Activated effector memory CD4-positive, alpha-beta T cell treated with anti-CD3 and anti-CD28 coated beads, Interleukin-2, amount 50 U/mL, for 16 hours (primary cell): ENCODE measurements around the gene FAF2.

Experiments
- DNase-seq: peaks from one replicate; pipeline ENCODE4 v3.0.0-alpha.2; 2020

The FAF2 gene

GRCh38 chr5:176447978-176448608 lies at the start of gene FAF2:
FAF2 (plus strand) TSS chr5:176448385; CDS start chr5:176448408, 23 bp downstream.
- DNase-seq: peak; percentile 100

- no peak for DNase-seq
Measured at GRCh38 chr5:176400382-176401156, 47.6 kb upstream of the FAF2 start.

DNA sequence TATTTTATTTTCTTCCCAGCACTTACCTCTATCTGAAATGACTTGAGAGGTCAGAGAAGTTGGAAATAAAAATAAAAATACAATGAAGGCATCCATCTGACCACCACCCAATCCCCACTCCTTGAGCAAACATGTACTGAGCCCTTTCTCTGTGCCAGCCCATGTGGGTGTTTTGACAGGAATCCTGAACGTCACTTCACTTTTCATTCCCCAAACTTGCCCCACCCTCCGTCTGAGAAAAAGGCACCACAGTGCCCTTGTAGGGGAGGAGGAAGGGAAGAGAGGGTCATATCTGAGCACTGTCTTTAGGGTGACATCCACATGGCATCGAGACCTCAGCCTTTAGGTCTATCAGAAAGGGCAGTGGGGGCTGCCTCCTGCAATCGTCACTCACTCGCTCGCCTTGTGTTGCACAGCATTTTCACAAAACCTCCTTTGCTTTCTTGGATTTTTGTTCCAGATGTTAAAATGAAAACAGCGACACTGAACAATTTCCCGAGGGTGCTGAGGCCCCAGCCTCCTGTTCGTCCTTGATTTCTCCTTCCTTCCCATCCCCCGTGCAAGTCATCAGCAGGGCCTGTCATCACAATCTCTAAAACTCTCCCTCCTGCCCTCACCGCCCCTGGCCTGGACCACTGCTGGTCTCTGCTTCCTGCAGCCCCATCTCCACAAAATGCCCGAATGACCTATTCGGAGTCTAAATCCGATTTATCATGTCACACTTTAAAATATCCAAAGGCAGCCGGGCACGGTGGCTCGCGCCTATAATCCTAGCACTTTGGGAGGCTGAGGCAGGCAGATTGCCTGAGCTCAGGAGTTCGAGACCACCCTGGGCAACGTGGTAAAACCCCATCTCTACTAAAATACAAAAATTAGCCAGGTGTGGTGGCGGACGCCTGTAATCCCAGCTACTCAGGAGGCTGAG lies 46.6 kb upstream of the FAF2 start:
- peak; percentile 49 for DNase-seq

DNA sequence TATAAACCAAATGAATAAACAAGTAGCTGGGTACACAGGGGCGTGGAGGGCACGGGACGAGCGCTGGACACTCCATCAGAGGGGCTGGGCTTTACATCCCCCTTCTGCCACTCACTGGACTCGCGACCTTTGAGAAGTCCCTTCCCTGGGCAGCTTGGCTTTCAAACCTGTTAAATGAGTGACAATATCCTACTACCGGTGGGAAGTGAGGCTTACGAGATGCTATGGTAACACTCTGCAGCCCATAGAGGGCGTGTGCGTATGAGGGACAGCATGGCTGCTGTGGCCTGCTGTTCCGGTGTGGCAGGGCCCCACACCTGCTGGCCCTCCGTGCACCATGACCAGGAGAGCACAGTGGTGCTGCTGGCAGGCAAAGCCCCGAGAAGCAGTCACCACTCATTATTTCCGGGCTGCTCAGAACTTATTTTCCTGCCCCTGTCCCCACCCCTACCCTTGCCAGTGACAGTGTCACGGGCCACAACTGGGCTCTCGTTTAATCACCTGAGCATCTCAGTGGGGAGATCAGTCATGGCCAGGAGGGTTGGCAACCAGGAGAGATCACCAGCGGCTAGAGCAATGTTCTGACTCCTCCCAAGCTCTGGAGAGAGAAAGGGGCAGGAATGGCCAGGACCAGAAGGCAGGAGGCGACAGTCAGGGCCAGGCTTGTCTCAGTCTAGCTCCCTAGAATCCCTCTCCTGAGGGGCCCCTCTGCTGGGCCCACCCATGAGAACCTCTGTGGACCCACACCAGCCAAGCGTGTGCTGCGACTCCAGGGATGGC lies 42.3 kb upstream of the FAF2 start:
- DNase-seq: peak; percentile 14

DNA sequence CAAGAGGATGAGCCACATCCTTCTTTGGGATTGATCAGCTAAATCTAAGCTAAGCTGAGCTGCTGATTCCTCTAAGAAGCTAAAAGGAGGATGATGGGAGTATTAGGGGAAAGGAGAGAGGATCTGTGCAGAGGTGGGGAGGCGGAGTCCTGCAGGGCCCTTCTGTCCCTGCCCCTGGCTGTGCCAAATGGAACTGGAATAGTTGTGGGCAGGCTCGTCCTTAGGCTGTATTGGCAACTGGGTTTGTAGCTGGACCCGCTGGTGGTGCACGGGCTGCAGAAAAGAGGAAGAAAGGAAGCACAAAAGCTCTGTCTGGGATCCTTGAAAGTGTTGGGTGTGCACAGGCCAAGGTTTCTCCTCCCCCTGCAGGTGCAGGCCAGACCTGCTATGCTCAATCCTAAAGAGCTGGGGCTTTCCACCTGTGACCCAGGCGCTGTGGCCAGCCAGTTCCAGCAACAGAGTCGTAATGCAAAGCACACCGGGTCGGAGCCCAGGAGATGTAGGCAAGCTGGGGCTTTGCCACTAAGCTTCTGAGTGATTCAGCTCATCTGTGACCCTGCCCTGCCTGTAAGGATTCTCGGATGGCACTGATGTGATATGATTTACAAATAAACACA lies 41.6 kb upstream of the FAF2 start:
- peak; percentile 54 for DNase-seq

- DNase-seq: peak; percentile 41
Measured at GRCh38 chr5:176407456-176408251, 40.5 kb upstream of the FAF2 start.

- peak; percentile 10 for DNase-seq
Measured at GRCh38 chr5:176408252-176408573, 40.0 kb upstream of the FAF2 start.

DNA sequence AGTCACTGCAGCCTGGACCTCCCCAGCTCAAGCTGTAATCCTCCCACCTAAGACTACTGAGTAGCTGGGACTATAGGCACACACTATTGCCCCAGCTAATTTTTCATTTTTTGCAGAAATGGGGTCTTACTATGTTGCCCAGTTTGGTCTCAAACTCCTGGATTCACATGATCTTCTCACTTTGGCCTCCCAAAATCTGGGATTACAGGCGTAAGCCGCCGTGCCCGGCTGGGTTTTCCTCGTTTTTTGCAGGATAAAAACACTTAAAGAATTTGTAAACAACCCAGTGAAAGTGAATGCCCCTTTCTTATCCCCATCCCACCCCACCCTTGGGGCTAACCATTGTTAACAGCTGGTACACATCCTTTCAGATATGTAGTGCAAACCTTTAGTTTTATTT lies 39.6 kb upstream of the FAF2 start:
- peak; percentile 46 for DNase-seq

GRCh38 chr5:176409765-176410164 lies 38.4 kb upstream of the FAF2 start:
- DNase-seq: peak; percentile 28

GRCh38 chr5:176410486-176411180 lies 37.6 kb upstream of the FAF2 start:
- DNase-seq: peak; percentile 47

DNA sequence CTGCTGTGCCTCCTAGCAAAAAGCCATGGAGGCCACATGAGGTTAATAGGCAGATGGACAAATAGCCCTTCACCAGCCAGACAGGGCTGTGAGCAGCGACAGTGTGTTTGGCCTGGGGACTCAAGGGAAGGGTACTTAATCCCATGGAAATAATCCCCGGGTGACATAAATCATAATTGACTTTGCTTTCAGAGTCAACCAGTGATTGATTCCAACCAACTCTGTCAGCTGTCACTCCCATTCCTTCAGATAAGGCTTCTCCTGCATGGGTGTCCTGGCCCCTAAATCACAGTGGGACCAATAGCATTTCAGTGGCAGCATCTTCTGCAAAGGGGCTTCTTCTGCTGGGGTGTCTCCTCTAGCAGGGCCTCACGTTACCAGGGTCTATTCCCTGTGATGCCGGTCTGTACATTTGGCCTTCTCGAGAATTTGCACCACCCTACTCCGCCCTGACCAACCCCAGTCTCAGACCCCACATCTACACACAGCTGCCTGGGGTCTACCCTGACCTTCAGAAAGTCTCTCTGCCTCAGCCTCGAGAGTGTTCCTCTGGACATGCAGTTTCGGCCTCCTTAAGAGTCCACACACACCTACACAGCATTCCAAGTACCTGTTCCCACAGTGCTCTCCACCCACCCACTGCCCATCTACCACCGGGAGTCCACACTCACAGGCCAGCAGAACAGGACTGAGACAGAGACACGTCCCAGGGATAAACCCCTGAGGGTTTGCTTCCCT lies 35.5 kb upstream of the FAF2 start:
- DNase-seq: no peak

DNA sequence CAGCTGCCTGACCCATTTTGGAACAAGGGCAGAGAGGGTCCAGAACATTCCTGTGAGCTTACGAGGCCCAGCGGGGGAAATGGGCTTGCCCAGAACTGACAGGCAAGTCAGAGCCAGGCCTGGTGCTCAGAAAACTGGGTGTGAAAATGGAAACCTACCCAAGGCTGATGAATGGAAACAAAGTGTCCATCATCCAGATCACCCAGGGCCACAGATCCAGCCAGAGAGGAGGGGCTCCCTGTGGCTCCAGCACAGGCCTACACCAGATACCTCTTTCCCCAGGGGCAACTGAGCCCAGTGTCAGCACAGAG lies 35.0 kb upstream of the FAF2 start:
- DNase-seq: no peak

DNA sequence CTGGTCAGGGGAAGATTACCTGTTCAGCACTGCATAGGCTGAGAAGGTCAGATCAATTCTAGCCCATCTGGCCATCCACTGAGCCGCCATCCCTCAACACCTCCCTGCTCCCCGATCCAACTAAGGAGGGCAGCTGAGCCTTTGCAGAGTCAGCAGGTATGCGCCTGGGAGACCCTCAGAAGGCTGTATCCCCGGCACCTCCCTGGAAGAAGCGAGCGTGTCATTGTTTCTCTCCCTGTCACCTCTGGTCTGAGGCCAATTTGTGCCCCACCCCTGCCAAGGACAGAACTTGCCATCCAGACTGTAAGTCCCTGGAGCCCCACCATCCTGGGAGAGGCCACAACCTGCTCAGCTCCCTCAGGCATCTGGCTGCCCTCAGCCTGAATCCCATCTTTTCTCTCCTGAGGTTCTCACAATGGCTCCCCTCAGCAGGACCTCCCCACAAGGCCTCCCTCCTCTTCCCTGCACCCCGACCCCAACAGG lies 34.4 kb upstream of the FAF2 start:
- no peak for DNase-seq

- DNase-seq: no peak
Measured at GRCh38 chr5:176414704-176415103, 33.5 kb upstream of the FAF2 start.

- no peak for DNase-seq
Measured at GRCh38 chr5:176415240-176415951, 32.8 kb upstream of the FAF2 start.

- peak; percentile 97 for DNase-seq
Measured at GRCh38 chr5:176415952-176416924, 31.9 kb upstream of the FAF2 start, which contains the start of gene CLTB. CLTB (minus strand) TSS chr5:176416539; CDS start chr5:176416363, 176 bp downstream.

- DNase-seq: no peak
Measured at GRCh38 chr5:176416965-176417364, 31.2 kb upstream of the FAF2 start.

DNA sequence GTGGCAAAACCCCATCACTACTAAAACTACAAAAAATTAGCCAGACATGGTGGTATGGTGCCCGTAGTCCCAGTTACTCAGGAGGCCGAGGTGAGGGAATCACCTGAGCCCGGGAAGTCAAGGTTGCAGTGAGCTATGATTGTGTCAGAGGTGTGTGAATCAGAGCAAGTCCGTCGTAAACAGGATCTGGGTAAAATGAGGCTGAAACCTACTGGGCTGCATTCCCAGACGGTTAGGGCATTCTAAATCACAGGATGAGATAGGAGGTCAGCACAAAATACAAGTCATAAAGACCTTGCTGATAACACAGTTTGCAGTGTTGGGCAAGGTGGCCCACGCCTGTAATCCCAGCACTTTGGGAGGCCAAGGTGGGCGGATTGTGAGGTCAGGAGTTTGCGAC lies 29.9 kb upstream of the FAF2 start:
- DNase-seq: no peak
